ENCODE results near the gene C1QTNF1.
"Not testable (repeated sequence)": the region's sequence is repeated elsewhere in the genome, so short reads cannot be mapped to it uniquely, and the experiment has no call there.

The C1QTNF1 gene

DNA sequence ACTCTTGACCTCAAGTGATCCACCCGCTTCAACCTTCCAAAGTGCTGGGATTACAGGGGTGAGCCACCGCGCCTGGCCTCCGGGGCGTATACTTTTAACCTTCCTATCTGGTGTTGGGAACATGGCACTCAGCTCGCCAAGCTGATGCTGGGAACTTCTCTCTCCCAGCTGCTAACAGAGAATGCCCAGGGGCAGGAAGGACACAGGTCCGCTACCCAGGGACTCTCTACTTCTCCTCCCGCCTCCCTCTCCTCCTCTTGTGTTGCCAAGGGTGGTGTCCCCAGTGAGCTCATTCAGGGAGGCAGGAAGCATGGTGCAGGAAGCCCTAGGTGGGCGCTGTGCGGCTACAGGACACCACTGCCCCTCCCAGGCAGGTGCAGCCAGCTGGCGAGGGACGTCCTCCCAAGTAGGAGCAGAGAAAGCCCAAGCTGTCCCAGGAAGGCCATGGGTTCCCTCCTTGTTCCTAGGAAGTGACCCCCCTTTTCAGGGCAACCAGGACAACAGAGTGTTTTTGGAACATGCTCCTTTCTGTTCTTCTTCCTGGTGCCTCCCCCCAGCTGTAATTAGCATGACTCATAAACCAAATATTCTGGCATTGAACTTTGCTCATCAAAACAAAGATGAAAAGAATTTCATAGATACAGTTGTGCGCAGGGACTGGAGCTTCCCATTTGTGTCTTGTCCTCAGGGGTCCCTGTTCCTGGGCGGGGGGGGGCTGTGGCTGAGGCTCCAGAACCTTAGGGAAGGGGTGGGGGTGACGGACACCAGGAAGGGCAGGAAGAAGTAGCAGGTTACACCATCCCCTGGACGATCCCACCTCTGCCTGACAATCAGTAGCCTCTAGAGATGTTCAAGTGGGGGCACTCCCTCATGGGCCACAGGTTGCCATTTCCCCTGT is 2.7 kb downstream of the C1QTNF1 start:
- no peak for DNase-seq

DNA sequence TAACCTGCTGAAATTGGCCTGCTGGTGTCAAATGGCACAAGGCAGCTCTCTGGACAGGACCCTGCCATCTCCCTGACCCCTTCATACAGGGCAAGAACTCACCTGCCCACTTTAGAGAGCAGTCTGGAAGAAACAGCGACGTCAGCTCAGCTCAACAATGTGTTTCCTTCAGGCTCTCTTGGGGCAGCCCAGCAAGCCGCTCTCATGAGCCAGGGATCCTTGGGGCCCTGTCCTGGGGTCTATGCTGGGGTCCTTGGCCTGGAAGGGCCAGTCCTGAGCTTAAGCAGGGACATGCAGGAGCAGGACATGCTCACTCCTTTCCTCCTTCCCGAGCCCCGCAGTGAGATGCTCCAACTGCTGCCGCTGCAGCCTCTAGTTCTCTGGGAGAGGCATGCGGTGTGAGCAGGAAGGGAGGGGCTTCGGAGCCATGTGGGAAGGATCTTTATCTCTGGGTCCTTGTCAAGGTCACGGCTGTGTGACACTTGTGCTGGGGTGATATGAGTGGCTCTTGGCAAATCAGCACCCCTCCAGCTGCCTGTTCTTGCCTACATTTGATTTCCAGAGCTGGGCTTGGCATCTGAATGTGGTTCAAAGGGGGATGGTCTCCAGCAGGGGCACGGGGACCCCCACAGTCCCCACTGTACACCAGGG is 3.4 kb downstream of the C1QTNF1 start:
- DNase-seq: no peak

DNA sequence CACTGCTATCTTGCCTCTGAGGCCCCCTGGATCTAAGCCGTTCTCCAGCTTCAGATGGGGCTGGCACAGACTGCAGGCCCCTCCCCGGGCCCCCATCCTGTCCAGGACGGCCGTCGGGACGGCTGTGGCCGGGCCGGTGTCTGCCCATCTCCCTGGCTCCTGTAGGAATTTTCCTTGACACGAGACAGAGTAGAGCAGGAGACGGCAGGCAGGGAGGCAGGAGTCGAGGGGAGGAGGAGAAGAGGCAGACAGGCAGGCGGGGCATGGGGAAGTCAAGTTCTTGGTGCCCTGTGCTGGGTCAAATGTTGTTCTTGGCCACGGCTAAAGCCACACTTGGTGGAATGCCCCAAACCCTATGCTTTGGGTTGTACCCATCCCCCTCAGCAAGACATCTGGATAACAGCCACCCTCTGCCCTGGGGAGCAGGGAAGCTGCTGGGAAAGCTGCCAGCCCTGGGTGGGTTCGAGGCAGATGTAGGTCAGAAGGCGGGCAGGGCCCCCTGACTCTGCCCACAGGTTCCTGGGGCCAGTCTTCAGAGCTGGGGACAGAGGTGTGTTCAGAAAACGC is 4.0 kb downstream of the C1QTNF1 start:
- no peak for DNase-seq

- no peak for DNase-seq
Measured at GRCh38 chr17:79028496-79029326, 4.7 kb downstream of the C1QTNF1 start.

DNA sequence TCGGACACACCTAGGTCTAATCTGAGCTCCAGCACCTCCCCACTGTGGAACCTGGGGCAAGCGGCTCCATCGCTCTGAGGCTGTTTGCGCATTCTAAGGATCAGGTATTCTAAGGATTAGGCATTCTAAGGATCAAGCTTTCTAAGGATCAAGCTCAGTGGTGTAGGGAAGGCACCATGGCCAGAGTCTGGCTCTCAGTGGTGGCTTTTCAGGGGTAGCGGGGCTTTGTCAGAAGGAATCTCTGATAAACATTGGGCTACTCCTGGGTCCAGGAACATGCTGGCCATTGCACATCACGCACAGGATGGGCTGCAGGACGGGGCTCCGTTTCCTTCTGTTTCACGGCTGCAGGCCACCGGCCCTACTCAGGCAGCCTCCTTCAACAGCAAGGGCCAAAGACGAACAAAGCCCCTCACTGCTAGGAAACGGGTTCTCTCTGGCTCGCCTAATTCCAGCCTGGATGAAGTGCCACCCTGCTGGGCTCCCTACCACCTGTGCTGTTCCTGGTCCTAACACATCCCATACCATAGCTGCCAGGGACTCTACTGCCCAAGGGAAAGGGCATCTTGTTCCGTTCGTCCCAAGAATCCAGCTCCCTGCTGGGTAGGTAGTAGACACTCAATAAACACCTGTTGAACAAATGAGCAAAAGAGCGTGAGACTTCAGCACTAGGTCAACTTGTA is 5.5 kb downstream of the C1QTNF1 start:
- no peak for DNase-seq

- not testable (repeated sequence) for DNase-seq
Measured at GRCh38 chr17:79030636-79031035, 6.7 kb downstream of the C1QTNF1 start.

DNA sequence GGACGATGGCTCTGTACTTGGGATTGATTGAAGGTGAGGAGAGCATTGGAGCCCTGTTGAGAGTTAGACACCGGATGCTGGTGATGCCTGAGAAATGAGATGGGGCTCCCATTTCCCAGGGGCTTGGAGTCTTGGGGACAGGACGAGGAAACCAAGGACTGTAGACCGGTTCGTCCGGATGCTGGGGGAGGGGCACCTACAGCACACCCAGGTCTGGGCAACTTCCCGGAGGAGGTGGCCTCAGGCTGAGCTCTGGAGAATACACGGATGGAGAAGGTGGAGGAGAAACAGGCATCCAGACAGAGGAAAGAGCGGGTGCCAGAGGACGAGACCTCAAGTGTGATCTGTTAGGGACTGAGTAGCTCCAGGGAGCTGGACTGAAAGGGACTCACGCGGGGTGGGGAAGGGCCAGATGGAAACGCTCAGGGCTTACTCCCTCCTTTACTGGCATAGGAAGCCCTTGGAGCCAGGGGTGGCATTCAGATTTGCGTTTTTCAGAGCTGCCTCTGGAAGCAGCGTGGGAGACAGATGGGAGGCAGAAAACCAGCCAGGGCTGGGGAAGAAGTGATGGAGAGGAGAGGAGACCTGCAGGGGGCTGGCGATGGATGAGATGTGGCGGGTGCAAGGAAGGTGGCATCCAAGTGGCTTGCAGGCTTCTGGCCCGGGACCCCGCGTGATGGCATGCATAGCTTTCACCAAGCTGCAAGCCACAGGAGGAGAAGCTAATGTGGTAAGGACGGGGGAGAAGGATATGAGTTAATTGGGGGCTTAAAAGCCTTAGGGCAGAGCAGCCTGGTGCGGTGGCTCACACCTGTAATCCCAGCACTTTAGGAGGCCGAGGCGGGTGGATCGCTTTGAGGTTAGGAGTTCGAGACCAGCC is 8.3 kb downstream of the C1QTNF1 start:
- no peak for DNase-seq

DNA sequence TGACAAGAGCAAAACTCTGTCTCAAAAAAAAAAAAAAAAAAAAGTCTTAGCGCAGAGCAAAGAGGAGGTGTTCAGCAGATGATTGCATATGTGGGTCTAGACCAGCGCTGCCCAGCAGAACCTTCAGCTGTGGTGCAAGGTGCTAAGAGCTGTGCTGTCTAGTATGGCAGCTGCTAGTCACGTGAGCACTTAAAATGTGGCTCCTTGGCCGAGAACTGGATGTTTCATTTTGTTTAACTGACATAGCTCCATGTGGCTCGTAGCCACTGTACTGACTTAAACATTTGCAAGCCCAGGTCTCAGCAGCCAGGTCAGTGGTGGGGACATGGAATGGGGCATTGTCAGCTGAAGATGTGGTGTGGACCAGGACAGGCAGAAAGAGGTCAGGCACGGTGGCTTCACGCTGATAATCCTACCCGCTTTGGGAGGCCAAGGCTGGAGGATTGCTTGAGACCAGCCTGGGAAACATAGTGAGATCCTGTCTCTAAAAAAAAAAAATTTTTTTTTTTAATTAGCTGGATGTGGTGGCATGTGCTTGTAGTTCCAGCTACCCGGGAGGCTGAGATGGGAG is 9.2 kb downstream of the C1QTNF1 start:
- no peak for DNase-seq

DNA sequence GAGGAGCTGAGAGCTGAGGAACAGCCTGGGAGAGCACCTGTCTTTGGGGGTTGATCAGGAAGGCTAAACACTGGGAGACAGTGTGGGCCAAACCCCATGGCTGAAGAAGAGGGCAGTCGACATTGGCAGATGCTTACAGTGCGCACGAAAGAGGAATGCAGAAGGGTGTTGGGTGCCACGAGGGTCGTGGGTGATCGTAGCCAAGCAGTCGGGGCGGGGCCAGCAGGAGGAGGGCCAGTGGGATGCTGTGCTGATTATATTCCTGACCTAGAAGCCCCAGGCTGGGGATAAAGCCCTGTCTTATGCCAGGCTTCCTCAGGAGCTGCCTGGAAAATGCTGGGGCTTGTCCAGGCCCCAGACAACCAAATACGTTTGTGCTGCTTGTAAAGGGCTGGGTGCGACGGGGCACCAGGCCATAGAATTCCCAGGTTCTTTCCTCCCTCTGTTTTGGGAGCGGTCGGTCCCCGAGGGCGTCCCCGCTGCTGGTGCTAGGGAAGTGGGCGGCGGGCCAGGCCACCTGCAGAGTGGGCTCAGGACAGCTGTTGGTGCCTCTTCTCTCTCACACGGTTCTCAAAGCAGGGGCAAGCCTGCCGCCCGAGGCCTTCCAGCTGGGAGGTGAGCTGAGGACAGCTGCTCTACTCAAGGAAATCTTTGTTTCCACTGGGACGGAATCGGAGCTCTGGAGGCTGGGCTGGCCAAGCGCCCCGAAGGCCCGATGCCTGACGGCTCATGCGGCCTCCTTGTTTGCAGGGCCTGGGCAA is 10.0 kb downstream of the C1QTNF1 start:
- no peak for DNase-seq

DNA sequence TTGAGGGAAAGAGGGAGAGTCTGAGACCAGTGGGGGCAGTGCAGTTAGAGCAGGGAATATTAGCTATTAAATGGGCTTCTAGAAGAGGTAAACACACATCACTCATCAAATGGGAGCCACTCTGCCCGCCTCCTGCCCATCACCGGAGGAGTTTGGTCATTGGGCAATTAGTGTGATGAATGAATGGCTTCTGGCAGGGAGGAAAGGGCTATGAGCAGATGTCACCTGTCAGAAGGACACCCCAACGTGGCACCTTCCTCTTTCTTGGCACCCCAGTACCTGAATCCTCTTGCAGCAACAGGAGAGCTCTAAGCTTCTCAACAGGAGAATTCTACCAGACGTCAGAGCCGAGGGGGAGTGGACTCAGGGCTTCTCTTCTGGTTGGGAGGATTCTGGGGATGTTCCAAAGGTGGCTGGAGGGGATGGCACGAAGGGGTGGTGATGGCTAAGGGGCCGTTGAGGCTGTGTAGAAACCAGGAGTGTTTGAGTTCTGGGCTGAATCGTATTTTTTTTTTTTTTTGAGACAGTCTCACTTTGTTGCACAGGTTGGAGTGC is 11.0 kb downstream of the C1QTNF1 start:
- DNase-seq: no peak

DNA sequence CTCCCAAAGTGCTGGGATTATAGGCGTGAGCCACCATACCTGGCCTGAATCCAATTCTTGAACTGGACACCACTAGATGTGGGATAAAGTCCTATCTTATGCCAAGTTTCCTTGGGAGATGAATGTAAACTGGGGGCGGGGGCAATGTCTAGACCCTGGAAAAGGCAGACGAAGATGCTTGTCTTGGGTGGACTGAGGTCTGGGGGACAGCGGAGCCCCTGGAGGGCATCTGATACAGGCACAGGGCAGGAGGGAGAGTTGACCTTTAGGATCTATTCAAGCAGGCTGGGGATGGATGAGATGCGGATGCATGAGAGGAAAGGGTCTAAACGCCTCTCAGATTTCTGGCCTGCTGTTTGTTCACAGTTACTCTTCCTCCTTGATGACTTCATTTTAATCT is 11.7 kb downstream of the C1QTNF1 start:
- DNase-seq: no peak

- no peak for DNase-seq
Measured at GRCh38 chr17:79036181-79036580, 12.2 kb downstream of the C1QTNF1 start.

GRCh38 chr17:79036596-79036995 is 12.6 kb downstream of the C1QTNF1 start:
- no peak for DNase-seq

DNA sequence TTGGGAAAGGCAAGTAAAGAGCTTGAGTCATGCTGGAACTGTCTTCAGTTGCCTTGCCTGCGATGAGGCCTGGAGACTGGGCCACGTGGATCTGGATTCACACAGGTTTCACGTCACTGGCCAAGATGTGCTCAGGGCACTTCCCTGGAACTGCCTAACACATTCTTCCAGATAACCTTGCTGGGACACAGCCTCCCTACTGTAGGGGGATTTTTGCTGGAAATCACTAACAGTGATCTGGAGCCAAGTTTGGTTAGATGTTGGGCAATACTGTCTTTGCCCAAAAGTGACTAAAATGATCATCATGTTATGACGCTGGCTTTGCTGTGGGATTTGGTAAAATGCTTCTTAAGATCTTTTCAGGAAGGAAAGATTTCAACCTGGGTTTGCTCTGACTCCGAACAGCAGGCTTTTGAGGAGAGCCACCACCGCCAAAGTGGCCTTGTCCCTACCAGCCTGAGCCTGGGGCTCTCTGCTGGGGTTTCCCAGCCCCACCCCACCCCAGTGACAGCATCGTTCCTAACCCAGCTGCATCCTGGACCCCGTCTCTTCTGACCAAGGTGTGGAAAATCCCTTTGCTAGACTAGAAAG is 14.7 kb downstream of the C1QTNF1 start:
- DNase-seq: no peak

DNA sequence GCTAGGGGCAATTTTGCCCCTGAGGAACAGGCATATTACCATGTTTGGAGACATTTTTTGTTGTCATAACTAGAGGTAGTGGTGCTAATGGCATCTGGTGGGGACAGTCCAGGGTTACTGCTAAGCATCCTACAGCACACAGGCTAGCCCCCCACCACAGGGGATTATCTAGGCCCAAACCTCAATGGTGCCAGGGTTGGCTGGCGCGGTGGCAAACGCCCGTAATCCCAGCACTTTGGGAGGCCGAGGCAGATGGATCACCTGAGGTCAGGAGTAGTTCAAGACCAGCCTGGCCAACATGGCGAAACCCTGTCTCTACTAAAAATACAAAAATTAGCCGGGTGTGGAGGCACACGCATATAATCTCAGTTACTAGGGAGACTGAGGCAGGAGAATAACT is 15.2 kb downstream of the C1QTNF1 start:
- DNase-seq: no peak

DNA sequence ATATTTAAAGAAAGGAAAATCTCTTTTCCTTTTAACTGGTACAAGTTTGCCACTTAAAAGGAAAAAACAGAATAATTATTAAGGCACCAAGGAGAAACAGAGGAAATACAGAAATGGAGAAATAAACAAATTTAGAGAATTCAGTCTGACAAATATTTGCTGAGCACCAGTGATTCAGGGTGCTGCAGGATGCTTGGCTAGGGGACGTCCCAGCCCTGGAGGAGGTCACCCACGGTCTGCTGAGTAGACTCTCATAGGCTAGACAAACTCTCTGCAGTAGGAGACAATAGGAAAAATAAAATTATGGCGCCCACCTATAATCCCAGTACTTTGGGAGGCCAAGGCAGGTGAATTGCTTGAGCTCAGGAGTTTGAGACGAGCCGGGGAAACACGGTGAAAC is 15.9 kb downstream of the C1QTNF1 start:
- no peak for DNase-seq

DNA sequence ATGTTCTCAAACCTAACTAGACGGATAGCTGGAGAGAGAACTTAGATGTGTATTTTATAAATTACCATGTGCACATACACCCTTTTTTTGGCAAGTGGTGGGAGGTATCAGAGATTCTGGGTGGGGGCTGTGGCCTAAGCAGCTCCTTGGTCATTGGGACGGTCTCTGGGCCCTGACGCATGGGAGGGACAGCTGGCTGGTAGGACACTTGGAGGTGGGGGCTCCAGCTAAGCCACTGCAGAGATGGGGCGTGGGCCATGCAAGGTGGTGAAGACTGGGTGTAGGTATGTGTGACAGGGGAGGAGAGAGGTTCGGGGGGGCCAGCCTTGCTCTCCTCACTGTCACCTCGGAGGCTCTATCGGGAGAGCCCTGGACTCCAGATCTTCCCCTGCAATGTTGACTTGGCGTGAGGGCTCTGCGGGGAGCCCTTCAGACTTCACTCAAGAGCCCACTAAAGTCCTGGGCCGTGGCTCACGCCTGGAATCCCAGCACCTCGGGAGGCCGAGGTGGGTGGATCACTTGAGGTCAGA is 17.1 kb downstream of the C1QTNF1 start:
- DNase-seq: no peak

- no peak for DNase-seq
Measured at GRCh38 chr17:79041723-79042420, 17.9 kb downstream of the C1QTNF1 start.

All from activated CD4-positive, alpha-beta T cell treated with anti-CD3 and anti-CD28 coated beads, Interleukin-2, Interleukin-6, amounts not matched to agents 100 ng/mL and 50 ng/mL, durations not matched to agents 16 hours and 8 hours (primary cell).